Measurements from ENCODE around the gene ATP5PO.

DNA sequence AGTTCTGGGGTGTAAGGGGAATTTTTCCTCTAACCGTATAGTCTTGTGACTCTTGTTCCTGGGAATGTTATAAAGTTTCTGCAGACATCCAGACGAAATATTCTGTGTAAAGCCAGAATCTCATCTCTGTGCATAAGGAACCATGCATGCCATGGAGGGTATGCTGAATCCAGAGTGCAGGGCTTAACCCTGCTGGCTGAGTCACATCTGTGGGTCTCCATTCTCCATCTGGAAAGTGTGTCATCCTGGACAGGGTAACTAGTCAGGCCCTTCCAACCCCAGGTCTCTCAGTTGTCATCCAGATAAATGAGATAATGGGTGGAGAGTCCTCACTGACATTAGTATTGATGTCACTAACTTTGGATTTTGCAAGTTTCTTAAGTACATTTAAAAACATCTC, 48.8 kb downstream of the ATP5PO start:
- TF ChIP-seq, protein P1, sequence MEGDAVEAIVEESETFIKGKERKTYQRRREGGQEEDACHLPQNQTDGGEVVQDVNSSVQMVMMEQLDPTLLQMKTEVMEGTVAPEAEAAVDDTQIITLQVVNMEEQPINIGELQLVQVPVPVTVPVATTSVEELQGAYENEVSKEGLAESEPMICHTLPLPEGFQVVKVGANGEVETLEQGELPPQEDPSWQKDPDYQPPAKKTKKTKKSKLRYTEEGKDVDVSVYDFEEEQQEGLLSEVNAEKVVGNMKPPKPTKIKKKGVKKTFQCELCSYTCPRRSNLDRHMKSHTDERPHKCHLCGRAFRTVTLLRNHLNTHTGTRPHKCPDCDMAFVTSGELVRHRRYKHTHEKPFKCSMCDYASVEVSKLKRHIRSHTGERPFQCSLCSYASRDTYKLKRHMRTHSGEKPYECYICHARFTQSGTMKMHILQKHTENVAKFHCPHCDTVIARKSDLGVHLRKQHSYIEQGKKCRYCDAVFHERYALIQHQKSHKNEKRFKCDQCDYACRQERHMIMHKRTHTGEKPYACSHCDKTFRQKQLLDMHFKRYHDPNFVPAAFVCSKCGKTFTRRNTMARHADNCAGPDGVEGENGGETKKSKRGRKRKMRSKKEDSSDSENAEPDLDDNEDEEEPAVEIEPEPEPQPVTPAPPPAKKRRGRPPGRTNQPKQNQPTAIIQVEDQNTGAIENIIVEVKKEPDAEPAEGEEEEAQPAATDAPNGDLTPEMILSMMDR (IDR thresholded peaks at IDR 0.05) = no peak
- TF ChIP-seq EP300 (IDR thresholded peaks at IDR 0.05) (no peak), POLR2AphosphoS5 (IDR thresholded peaks at IDR 0.05) (no peak)
